GM12878 (cell line): Measurements from ENCODE around the gene ADAM19. TPM values are rescaled to one million over a fixed set of nuclear protein-coding genes. Genes with fewer than 3 reads are reported as not detected.

ENCODE experiments used
- ATAC-seq: fragments of 200-7000 bp; cut with Tn5 transposase; 3 replicates; pipeline ENCODE4 v1.9.1; 2020; ENCODE audit warnings: mild to moderate bottlenecking, moderate library complexity
- BruUV-seq: library from RNA; stranded (reverse); fragments of 400-500 nt; replicated peaks from 2 replicates; lab custom pipeline; 2021; lab: Mats Ljungman, UMichigan
- CTCF ChIA-PET: fragments of 300-600 bp; sonication (Branson Sonifier 250); formaldehyde crosslinking; extraction: SDS; loops from one replicate; lab custom pipeline; 2021; ENCODE audit warnings: inconsistent platforms; lab: Yijun Ruan, JAX
- POLR2A ChIA-PET: fragments of 350-600 bp; formaldehyde crosslinking; extraction: SDS; loops from one replicate; lab custom pipeline; 2021; ENCODE audit warnings: inconsistent platforms; lab: Charles Lee
- RAD21 ChIA-PET: fragments of 300-600 bp; sonication (Branson Sonifier 250); formaldehyde crosslinking; loops from one replicate; lab custom pipeline; 2023; ENCODE audit warnings: antibody characterized with exemption; ENCODE audit not compliant: unreplicated experiment; lab: Charles Lee
- SMC1A ChIA-PET: fragments of 300-600 bp; sonication (Branson Sonifier 250); formaldehyde crosslinking; loops from one replicate; lab custom pipeline; 2023; ENCODE audit not compliant: unreplicated experiment, uncharacterized antibody; lab: Charles Lee
- DNase-seq: peaks from one replicate; pipeline ENCODE4 v3.0.0-alpha.2; 2011; ENCODE audit warnings: low read depth, low spot score
- FAIRE-seq: peaks from 3 replicates; lab custom pipeline; 2011; peaks lifted over from hg19 to GRCh38; lab: Jason Lieb, UNC
- H2AFZ ChIP-seq: 2 replicates; pipeline ENCODE4 v1.6.0; 2011; ENCODE audit warnings: low read depth, low read length, control low read depth; ENCODE audit not compliant: control insufficient read depth
- H3K27ac ChIP-seq: 2 replicates; pipeline ENCODE4 v1.5.1; 2011; ENCODE audit warnings: control low read depth; ENCODE audit not compliant: control insufficient read depth, insufficient read depth
- H3K27me3 ChIP-seq, 2 experiments: replicated peaks in 1 of 2; 2 replicates each; pipeline versions ENCODE4 v1.6.0 to v1.6.1; 2011; ENCODE audit warnings: low read length in 1 of 2; ENCODE audit not compliant: control insufficient read depth in 2 of 2, insufficient read depth in 2 of 2
- H3K36me3 ChIP-seq, 2 experiments: 2 replicates each; pipeline ENCODE4 v1.5.1; 2011; ENCODE audit warnings: low read length in 1 of 2; ENCODE audit not compliant: control insufficient read depth in 2 of 2, insufficient read depth in 2 of 2
- H3K4me1 ChIP-seq: 2 replicates; pipeline ENCODE4 v1.6.1; 2011; ENCODE audit warnings: mild to moderate bottlenecking, low read length, moderate library complexity, mixed read lengths; ENCODE audit not compliant: control insufficient read depth, insufficient read depth
- H3K4me2 ChIP-seq: 2 replicates; pipeline ENCODE4 v1.6.0; 2011; ENCODE audit warnings: control low read depth; ENCODE audit not compliant: control insufficient read depth, insufficient read depth
- H3K4me3 ChIP-seq: fragments of 200-600 bp; sonication (generic); 2 replicates; pipeline ENCODE4 v1.5.1; 2016
- H3K79me2 ChIP-seq: 2 replicates; pipeline ENCODE4 v1.6.0; 2011; ENCODE audit warnings: low read length; ENCODE audit not compliant: control insufficient read depth, insufficient read depth
- H3K9ac ChIP-seq: 2 replicates; pipeline ENCODE4 v1.8.0; 2011; ENCODE audit warnings: low read length, control low read depth, mixed read lengths; ENCODE audit not compliant: control insufficient read depth, insufficient read depth
- H3K9me3 ChIP-seq: replicated peaks from 3 replicates; pipeline ENCODE4 v1.5.1; 2011; ENCODE audit warnings: mild to moderate bottlenecking, low read length; ENCODE audit not compliant: control insufficient read depth, insufficient read depth
- H4K20me1 ChIP-seq: 2 replicates; pipeline ENCODE4 v1.6.0; 2011; ENCODE audit not compliant: control insufficient read depth, insufficient read depth
- BCLAF1 ChIP-seq: fragments of 450-650 bp; IDR thresholded peaks from 2 replicates; pipeline ENCODE4 v1.6.1; 2017; ENCODE audit warnings: antibody characterized with exemption, mild to moderate bottlenecking, moderate library complexity
- CHD2 ChIP-seq: IDR thresholded peaks from 2 replicates; pipeline ENCODE4 v1.6.1; 2011; ENCODE audit warnings: low read depth, low read length, improper control_type of control experiment, borderline replicate concordance
- ELK1 ChIP-seq: IDR thresholded peaks from 2 replicates; pipeline ENCODE4 v1.6.1; 2012; ENCODE audit warnings: low read depth, low read length, improper control_type of control experiment
- IRF5 ChIP-seq: fragments of 450-650 bp; IDR thresholded peaks from 2 replicates; pipeline ENCODE4 v1.6.1; 2017; ENCODE audit warnings: borderline replicate concordance
- POLR2AphosphoS5 ChIP-seq: IDR thresholded peaks from 2 replicates; pipeline ENCODE4 v1.6.1; 2011; ENCODE audit warnings: mild to moderate bottlenecking, low read length, inconsistent platforms
- RB1 ChIP-seq: fragments of 450-650 bp; formaldehyde crosslinking; IDR thresholded peaks from 2 replicates; pipeline ENCODE4 v1.6.1; 2017; ENCODE audit warnings: mild to moderate bottlenecking, borderline replicate concordance
- SP1 ChIP-seq: IDR thresholded peaks from one replicate; pipeline ENCODE4 v1.6.1; 2011; ENCODE audit warnings: low read depth, low read length
- STAT3 ChIP-seq: IDR thresholded peaks from 2 replicates; pipeline ENCODE4 v1.6.1; 2011; ENCODE audit warnings: low read depth, low read length, improper control_type of control experiment
- ZSCAN29 ChIP-seq: fragments of 450-650 bp; IDR thresholded peaks from 2 replicates; pipeline ENCODE4 v1.6.1; 2017; ENCODE audit warnings: mild to moderate bottlenecking, moderate library complexity
- WGBS: methylation state at CpG from one replicate; pipeline ENCODE4 v1.1.6; 2016; ENCODE audit warnings: low lambda C conversion rate; ENCODE audit not compliant: insufficient replicate concordance, insufficient coverage; ENCODE audit errors: missing lambda C conversion rate; 5-methylcytosine and 5-hydroxymethylcytosine counted together
- in situ Hi-C: fragments of 300-500 bp; cut with MboI; formaldehyde crosslinking; loops from 9 replicates; pipeline ENCODE4 v1.14.3; 2018; ENCODE audit warnings: mixed read lengths
- intact Hi-C: fragments of 100-400 bp; cut with micrococcal nuclease; formaldehyde crosslinking; loops from one replicate; pipeline ENCODE4 v1.14.2; 2022; ENCODE audit not compliant: unreplicated experiment
- polyA plus RNA-seq, 11 experiments: library from polyadenylated mRNA; depleted of rRNA in 4 of 11; unstranded in 6 of 11; stranded (reverse) in 5 of 11; fragments of >200 nt; fragmentation: Nextera tagmentation in 4 of 11; fragmentation: Illumina TruSeq in 1 of 11; extraction: Ambion mirVana in 4 of 11; extraction: Trizol in 1 of 11; gene quantifications; 1 replicate in 1 of 11; 2 replicates in 10 of 11; pipeline versions ENCODE4 v1.2.1 to v1.2.3, GENCODE V29; 2011 to 2016; ENCODE audit warnings: inconsistent platforms in 2 of 11, missing spikeins in 2 of 11, low read depth in 1 of 11
- total RNA-seq, 4 experiments: library from RNA; depleted of rRNA in 3 of 4; stranded (reverse); fragments of >200 nt in 3 of 4; fragmentation: Illumina TruSeq in 1 of 4; extraction: Trizol in 1 of 4; gene quantifications; 2 replicates each; pipeline versions ENCODE4 v1.2.1 to v1.2.3, GENCODE V29; 2013 to 2021

ADAM19 gene
- total and polyA plus RNA-seq, 10 of the 15 experiments (the other 5 are each of a cell fraction or from before 2014, with no cell fraction given), result 16.0 to 92.8 (median 44.7) TPM

GRCh38 chr5:157563929-157564716 lies 11.5 kb downstream of the ADAM19 start:
- Histone ChIP-seq H3K4me1 (peaks cover 8% of the 10 kb centered on the region; the same call in 1 of the 2 replicates), H3K36me3 (peaks cover 14 to 16% of the 10 kb centered on the region in 2 experiments), H3K27me3 (no peaks in the 10 kb centered on the region), H3K79me2 (no peaks in the 10 kb centered on the region; the same call in none of the 2 replicates), H2AFZ (no peak overlapping the region), H4K20me1 (peaks cover 5% of the 10 kb centered on the region; the same call in 1 of the 2 replicates), H3K4me2 (no peak overlapping the region), H3K9me3 (no peaks in the 10 kb centered on the region), H3K4me3 (no peak overlapping the region), H3K9ac (no peak overlapping the region), H3K27ac (no peak overlapping the region)
- TF ChIP-seq POLR2AphosphoS5 (0 out of 2 replicates have a peak, but pooled peaks have one; percentile 4), SP1 (no peak)
- in situ Hi-C loops, result no loop called here
- ATAC-seq, result no peak
- 79% methylated on average over 13 of the region's 13 CpGs for WGBS
- SMC1A ChIA-PET, result interaction anchor here (1.5 to 1.6 kb wide), 2 partner anchors 22 to 62 kb away, joined by 3 to 5 read pairs; no protein-coding TSS in a partner anchor
- DNase-seq, result no peak
- CTCF ChIA-PET, result no interaction called here
- intact Hi-C loops, result no loop called here
- POLR2A ChIA-PET, result no interaction called here
- no peak for FAIRE-seq
- RAD21 ChIA-PET, result no interaction called here
- BruUV-seq, result no TSS peak

- CTCF ChIA-PET, result no interaction called here
- Histone ChIP-seq H4K20me1 (peaks cover 5% of the 10 kb centered on the region; the same call in 1 of the 2 replicates), H3K27ac (no peak overlapping the region), H3K4me1 (peaks cover 8% of the 10 kb centered on the region; the same call in 1 of the 2 replicates), H3K4me3 (no peak overlapping the region), H3K9ac (no peak overlapping the region), H3K36me3 (peaks cover 14 to 16% of the 10 kb centered on the region in 2 experiments), H3K9me3 (no peaks in the 10 kb centered on the region), H2AFZ (no peak overlapping the region), H3K4me2 (no peak overlapping the region), H3K79me2 (no peaks in the 10 kb centered on the region; the same call in none of the 2 replicates), H3K27me3 (no peaks in the 10 kb centered on the region)
- POLR2A ChIA-PET, result interaction anchor here (1.3 kb wide), 1 partner anchor 8 kb away, joined by 5 read pairs; no protein-coding TSS in a partner anchor
- intact Hi-C loops (no loop called here), in situ Hi-C loops (no loop called here)
- RAD21 ChIA-PET, result interaction anchor here (0.8 kb wide), 1 partner anchor 11 kb away, joined by 3 read pairs; no protein-coding TSS in a partner anchor
- BruUV-seq, result no TSS peak
- FAIRE-seq (peak; percentile 18), ATAC-seq (no peak), DNase-seq (no peak)
- 78% methylated on average over 11 of the region's 11 CpGs for WGBS
- SMC1A ChIA-PET, result interaction anchor here (1.5 to 3.5 kb wide), 3 partner anchors 13 to 61 kb away, joined by 3 to 15 read pairs (median 5); no protein-coding TSS in a partner anchor
- TF ChIP-seq ELK1, result no peak
- no peak for TF ChIP-seq IRF5
- TF ChIP-seq CHD2, result no peak
- no peak for TF ChIP-seq ZSCAN29
- TF ChIP-seq STAT3, result no peak
- TF ChIP-seq RB1, result no peak
- no peak for TF ChIP-seq BCLAF1
These were observed 12.1 kb downstream of the ADAM19 start for GRCh38 chr5:157563373-157563928.
